ENCODE results near the gene KLRK1.
"Not testable (repeated sequence)": the region's sequence is repeated elsewhere in the genome, so short reads cannot be mapped to it uniquely, and the experiment has no call there.

The KLRK1 gene

DNA sequence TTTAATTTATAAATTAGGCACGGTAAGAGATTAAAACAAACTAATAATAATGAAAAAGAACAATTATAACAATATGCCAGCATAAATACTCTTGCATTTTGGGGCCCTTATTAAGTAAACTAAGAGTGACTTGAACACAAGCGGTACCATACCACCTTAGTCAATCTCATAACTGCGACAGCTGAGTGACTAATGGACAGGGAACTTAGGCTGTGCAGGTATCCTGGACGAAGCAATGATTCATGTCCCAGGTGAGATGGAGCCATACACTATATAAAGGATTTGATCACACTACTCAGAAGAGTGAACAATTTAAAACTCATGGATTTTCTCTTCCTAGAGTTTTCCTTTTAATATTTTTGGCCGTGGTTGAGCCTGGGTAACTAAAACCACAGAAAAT lies 15.5 kb upstream of the KLRK1 start:
- DNase-seq (ENCODE audit: low read depth): peak; percentile 90
- no peak overlapping the region for H3K4me3 ChIP-seq (ENCODE audit: low read length)
- TF ChIP-seq CTCF (IDR thresholded peaks at IDR 0.05; ENCODE audit: insufficient read depth, low read depth, low read length, missing control alignments): no peak

DNA sequence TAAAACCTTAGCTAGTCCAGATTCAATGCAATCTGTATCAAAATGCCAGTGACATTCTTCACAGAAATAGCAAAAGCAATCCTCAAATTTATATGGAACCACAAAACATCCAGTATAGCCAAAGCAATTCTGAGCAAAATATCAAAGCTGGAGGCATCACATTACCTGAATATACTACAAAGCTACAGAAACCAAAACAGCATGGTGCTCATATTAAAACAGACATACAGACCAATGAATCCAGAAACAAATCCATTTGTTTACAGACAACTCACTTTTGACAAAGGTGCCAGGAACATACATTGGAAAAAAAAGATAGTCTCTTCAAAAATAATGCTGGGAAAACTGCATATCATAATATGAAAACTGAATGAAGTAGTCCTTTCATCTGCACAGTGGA lies 15.0 kb upstream of the KLRK1 start:
- TF ChIP-seq CTCF (IDR thresholded peaks at IDR 0.05; ENCODE audit: insufficient read depth, low read depth, low read length, missing control alignments): no peak
- H3K4me3 ChIP-seq (ENCODE audit: low read length): no peak overlapping the region
- DNase-seq (ENCODE audit: low read depth): no peak

DNA sequence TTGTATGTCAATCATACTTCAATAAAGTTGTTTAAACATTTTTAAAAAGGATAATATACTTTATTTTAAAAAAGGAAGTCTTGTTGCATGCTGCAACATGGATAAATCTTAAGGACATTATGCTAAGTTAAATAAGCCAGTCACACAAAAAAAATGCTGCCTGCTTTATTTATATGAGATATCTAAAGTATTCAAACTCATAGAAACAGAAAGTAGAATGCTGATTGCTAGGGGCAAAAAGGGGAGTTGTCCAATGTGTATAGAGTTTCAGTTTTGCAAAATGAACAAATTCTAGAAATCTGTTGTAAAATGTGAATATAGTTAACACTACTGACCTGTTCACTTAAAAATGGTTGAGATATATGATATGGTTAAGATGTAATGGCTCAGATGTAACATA lies 11.0 kb upstream of the KLRK1 start:
- H3K4me3 ChIP-seq (ENCODE audit: low read length): no peak overlapping the region
- TF ChIP-seq CTCF (IDR thresholded peaks at IDR 0.05; ENCODE audit: insufficient read depth, low read depth, low read length, missing control alignments): no peak
- no peak for DNase-seq (ENCODE audit: low read depth)

DNA sequence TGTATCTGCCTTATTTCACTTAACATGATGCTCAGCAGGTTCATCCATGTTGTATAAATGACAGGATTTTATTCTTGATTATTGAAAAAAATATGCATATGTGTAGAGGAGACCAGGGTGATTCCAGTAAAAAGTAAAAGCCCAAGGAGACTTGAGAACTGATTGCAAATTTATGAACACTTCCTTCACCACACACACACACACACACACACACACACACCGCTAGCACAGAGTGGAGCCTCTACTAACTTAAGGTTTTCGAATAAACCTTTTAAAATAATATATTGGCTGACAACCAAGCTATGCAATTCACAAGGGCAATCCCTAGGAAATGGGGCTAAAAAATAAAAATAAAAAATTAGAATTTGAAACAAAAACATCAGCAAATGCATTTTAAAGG lies 8.3 kb upstream of the KLRK1 start:
- no peak for DNase-seq (ENCODE audit: low read depth)
- TF ChIP-seq CTCF (IDR thresholded peaks at IDR 0.05; ENCODE audit: insufficient read depth, low read depth, low read length, missing control alignments): no peak
- no peak overlapping the region for H3K4me3 ChIP-seq (ENCODE audit: low read length)

- TF ChIP-seq CTCF (IDR thresholded peaks at IDR 0.05; ENCODE audit: insufficient read depth, low read depth, low read length, missing control alignments): no peak
- no peak for DNase-seq (ENCODE audit: low read depth)
- no peak overlapping the region for H3K4me3 ChIP-seq (ENCODE audit: low read length)
These were observed 7.5 kb upstream of the KLRK1 start for GRCh38 chr12:10397296-10397695.

GRCh38 chr12:10396176-10396575 lies 6.3 kb upstream of the KLRK1 start:
- H3K4me3 ChIP-seq (ENCODE audit: low read length); DNase-seq (ENCODE audit: low read depth): not testable (repeated sequence)

DNA sequence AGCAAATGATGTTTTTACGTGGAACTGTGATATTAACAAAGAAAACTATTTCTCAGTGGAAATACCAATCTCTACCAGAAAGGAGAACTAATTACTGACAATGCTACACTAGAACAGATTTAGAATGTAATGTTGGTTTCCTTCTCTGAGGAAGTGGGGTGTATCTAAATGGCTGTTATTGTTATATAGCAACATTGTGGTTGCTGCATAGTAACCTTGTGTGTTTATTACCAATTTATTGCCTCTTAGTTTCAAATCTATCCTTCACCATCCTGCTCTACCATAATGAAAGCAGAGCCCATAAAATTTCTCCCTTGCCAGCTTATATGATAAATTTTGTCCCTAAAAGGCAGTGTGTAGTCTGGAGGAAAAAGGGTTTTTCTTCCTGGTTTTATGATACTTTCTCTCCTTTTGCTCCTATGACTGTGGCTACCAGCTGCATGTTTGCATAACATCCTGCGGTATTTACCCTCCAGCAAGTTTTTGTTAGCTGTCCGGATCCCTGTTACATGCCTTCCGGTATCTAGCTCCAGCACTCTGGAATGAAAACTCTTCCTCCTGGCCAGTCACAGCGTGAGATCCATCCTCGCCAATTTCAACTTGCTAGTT lies 5.7 kb upstream of the KLRK1 start:
- H3K4me3 ChIP-seq (ENCODE audit: low read length): no peak overlapping the region
- DNase-seq (ENCODE audit: low read depth): peak; percentile 92
- TF ChIP-seq CTCF (IDR thresholded peaks at IDR 0.05; ENCODE audit: insufficient read depth, low read depth, low read length, missing control alignments): no peak

DNA sequence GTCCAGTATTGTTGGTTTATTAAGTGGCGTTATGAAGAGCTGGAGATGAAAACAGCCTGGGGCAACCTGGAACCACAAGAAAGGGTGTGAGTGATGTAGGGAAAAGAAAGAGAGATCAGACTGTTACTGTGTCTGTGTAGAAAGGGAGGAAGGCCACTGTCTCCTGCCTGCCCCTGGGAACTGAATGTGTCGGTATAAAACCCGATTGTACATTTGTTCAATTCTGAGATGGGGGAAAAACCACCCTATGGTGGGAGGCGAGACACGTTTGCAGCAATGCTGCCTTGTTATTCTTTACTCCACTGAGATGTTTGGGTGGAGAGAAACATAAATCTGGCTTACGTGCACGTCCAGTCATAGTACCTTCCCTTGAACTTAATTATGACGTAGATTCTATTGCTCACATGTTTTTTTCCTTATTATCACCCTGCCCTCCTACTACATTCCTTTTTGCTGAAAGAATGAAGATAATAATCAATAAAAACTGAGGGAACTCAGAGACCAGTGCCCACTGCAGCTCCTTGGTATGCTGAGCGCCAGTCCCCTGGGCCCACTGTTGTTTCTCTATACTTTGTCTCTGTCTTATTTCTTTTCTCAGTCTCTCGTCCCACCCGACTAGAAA lies 4.8 kb upstream of the KLRK1 start:
- DNase-seq (ENCODE audit: low read depth): peak; percentile 73
- H3K4me3 ChIP-seq (ENCODE audit: low read length): not testable (repeated sequence)

All from epithelial cell of esophagus (primary cell).